ENCODE results near the gene CLEC16A.
"Not testable (repeated sequence)": the region's sequence is repeated elsewhere in the genome, so short reads cannot be mapped to it uniquely, and the experiment has no call there.

The CLEC16A gene

DNA sequence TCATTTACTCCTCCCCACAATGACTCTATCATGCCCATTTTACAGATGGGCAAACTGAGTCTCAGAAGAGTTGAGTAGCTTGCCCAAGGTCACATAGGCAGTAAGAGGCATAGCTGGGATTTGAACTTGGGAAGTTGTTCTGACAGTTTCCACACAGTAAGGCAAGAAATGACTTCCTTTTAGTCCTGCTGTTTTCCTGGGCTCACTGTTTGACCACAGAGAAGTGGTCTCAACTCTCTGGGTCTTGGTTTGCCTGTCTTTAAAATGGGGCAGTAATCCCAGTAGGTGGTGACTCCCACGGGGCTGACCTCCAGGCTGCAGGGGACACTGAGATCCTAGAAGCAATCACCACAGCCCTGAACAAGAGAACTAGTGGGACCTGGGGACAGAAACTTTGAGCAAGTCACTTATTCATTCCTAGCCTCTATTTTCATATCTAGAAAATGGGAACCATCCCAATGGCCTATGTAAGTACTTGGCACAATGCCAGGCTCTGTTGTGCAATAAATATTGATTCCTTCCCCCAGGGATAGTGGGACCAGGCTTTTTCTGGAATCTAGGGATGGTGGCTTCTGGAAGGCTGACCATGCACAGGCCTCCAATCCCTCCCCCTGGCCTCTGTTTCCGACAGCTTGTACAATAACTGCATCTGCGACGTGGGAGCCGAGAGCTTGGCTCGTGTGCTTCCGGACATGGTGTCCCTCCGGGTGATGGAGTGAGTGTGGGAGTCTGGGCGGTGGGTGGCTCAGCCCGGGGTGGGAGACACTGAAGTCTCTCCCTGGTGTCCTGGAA is 22.6 kb upstream of the CLEC16A start:
- Histone ChIP-seq H3K4me1 (ENCODE audit: control insufficient read depth in 1 of 2, insufficient read depth in 1 of 2, low read depth in 1 of 2, low read length in 1 of 2) (peaks cover 4% of the 10 kb centered on the region in 2 experiments), H3K9me3 (no peaks in the 10 kb centered on the region), H3K27me3 (no peaks in the 10 kb centered on the region), H3K36me3 (peaks cover 16% of the 10 kb centered on the region), H3K27ac (no peak overlapping the region), H3K4me3 (ENCODE audit: low read depth in 1 of 2, low read length in 1 of 2) (no peak overlapping the region)
- TF ChIP-seq, protein P1, sequence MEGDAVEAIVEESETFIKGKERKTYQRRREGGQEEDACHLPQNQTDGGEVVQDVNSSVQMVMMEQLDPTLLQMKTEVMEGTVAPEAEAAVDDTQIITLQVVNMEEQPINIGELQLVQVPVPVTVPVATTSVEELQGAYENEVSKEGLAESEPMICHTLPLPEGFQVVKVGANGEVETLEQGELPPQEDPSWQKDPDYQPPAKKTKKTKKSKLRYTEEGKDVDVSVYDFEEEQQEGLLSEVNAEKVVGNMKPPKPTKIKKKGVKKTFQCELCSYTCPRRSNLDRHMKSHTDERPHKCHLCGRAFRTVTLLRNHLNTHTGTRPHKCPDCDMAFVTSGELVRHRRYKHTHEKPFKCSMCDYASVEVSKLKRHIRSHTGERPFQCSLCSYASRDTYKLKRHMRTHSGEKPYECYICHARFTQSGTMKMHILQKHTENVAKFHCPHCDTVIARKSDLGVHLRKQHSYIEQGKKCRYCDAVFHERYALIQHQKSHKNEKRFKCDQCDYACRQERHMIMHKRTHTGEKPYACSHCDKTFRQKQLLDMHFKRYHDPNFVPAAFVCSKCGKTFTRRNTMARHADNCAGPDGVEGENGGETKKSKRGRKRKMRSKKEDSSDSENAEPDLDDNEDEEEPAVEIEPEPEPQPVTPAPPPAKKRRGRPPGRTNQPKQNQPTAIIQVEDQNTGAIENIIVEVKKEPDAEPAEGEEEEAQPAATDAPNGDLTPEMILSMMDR (IDR thresholded peaks at IDR 0.05) = no peak

DNA sequence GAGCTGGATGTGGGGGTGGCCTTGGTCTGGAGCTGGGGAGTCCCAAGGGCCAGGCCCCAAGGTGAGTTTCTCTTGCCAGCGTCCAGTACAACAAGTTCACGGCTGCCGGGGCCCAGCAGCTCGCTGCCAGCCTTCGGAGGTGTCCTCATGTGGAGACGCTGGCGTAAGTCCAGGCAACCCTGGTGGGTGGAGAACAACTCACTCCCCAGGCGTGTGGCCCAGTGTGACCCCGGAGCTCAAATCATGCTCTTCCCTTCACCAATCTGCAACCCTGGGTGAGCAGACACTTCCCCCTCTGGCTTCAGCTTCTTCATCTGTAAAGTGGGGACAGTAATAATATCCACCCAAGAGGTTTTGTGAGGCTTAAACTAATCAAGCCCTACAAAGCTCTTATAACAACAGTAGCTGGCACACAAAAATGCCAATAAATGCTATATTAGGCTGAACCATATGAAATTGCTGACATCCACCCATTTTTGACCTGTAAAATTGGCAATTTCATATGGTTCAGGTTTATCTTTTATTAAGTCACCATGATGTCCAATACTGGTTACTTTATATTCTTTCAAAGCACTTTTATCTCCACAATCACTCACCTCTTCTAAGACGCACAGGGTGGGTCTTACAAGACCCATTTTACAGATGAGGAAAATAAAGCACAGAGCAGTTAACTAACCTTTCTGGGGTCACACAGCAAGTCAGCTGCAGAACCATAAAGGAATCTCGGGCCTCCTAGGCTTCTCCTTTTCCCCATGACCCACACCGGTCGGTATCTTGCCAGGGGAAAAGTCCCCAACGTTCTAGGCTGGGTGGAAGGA is 21.8 kb upstream of the CLEC16A start:
- Histone ChIP-seq H3K9me3 (no peaks in the 10 kb centered on the region), H3K27ac (no peak overlapping the region), H3K4me1 (ENCODE audit: control insufficient read depth in 1 of 2, insufficient read depth in 1 of 2, low read depth in 1 of 2, low read length in 1 of 2) (peaks cover 4% of the 10 kb centered on the region in 2 experiments), H3K36me3 (peaks cover 16% of the 10 kb centered on the region), H3K4me3 (ENCODE audit: low read depth in 1 of 2, low read length in 1 of 2) (no peak overlapping the region), H3K27me3 (no peaks in the 10 kb centered on the region)
- TF ChIP-seq, protein P1 (IDR thresholded peaks at IDR 0.05) = no peak

DNA sequence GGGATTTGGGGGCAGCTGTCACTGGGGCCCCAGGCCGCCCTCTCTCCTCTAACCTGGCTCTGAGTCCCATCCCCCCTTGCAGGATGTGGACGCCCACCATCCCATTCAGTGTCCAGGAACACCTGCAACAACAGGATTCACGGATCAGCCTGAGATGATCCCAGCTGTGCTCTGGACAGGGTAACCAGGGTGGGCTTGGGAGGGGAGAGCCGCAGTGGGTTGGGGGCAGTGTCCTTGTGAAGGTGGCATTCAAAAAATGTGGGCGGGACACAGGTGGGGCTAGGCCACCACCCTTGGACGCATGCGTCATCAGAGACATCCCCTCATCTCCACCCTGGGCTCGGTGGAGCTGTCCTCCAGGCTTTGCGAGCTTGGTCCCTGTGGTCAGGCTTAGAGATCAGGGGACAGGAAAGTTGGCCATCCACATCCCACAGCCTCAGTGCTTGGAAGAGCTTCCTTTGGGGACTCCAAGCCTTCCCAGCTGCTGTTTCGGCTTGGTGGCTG is 21.2 kb upstream of the CLEC16A start:
- TF ChIP-seq, protein P1 (IDR thresholded peaks at IDR 0.05) = no peak
- H3K9me3 ChIP-seq = no peaks in the 10 kb centered on the region
- peaks cover 4% of the 10 kb centered on the region in 2 experiments for H3K4me1 ChIP-seq (ENCODE audit: control insufficient read depth in 1 of 2, insufficient read depth in 1 of 2, low read depth in 1 of 2, low read length in 1 of 2)
- H3K27me3 ChIP-seq = no peaks in the 10 kb centered on the region
- no peak overlapping the region for H3K4me3 ChIP-seq (ENCODE audit: low read depth in 1 of 2, low read length in 1 of 2)
- no peak overlapping the region for H3K27ac ChIP-seq
- peaks cover 16% of the 10 kb centered on the region for H3K36me3 ChIP-seq

DNA sequence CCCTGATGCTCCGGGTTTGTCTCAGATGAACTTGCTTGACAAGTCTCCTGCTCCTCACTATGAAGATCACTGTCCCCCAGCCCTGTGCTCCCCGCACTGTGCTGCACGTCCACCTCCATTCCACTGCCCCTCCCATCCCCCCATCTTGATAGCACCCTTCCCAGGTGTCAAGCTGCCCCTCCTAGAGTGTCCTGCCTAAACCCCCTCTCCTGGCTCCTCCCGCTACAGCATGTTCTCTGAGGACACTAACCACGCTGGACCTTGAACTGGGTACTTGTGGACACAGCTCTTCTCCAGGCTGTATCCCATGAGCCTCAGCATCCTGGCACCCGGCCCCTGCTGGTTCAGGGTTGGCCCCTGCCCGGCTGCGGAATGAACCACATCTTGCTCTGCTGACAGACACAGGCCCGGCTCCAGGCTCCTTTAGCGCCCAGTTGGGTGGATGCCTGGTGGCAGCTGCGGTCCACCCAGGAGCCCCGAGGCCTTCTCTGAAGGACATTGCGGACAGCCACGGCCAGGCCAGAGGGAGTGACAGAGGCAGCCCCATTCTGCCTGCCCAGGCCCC is 20.6 kb upstream of the CLEC16A start:
- no peaks in the 10 kb centered on the region for H3K9me3 ChIP-seq
- no peak overlapping the region for H3K27ac ChIP-seq
- H3K36me3 ChIP-seq = peaks cover 21% of the 10 kb centered on the region
- TF ChIP-seq, protein P1 (IDR thresholded peaks at IDR 0.05) = no peak
- H3K4me1 ChIP-seq (ENCODE audit: control insufficient read depth in 1 of 2, insufficient read depth in 1 of 2, low read depth in 1 of 2, low read length in 1 of 2) = peaks cover under 1 to 1% of the 10 kb centered on the region in 2 experiments
- no peak overlapping the region for H3K4me3 ChIP-seq (ENCODE audit: low read depth in 1 of 2, low read length in 1 of 2)
- H3K27me3 ChIP-seq = no peaks in the 10 kb centered on the region

DNA sequence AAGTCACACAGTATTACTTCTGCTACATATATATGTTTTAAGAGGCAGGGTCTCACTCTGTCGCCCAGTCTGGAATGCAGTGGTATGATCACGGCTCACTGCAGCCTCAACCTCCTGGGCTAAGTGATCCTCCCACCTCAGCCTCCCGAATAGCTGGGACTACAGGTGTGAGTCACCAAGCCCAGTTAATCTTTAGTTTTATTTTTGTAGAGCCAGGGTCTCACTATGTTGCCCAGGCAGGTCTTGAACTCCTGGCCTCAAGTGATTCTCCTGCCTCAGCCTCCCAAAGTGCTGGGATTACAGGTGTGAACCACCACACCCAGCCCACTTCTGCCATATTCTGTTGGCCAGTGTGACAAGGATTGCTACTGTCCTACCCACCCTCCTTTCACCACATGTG is 19.1 kb upstream of the CLEC16A start:
- not testable (repeated sequence) for H3K4me1 ChIP-seq (ENCODE audit: control insufficient read depth in 1 of 2, insufficient read depth in 1 of 2, low read depth in 1 of 2, low read length in 1 of 2); H3K4me3 ChIP-seq (ENCODE audit: low read depth in 1 of 2, low read length in 1 of 2); H3K27ac ChIP-seq; H3K27me3 ChIP-seq; H3K9me3 ChIP-seq
- peaks cover 26% of the 10 kb centered on the region for H3K36me3 ChIP-seq

Measured in neutrophil (primary cell).